Globus pallidus (tissue), 1 donor: ENCODE data around the gene PNPLA6.
A peak's percentile ranks its signal among the peaks of the same experiment; 100 is the strongest.

Source experiments
- DNase-seq: peaks from one replicate; pipeline ENCODE4 v3.0.0-alpha.2; 2015; ENCODE audit warnings: low spot score

PNPLA6 gene

GRCh38 chr19:7535047-7535997 lies at the start of gene PNPLA6:
PNPLA6 (plus strand) TSS chr19:7535717; CDS start chr19:7535789, 72 bp downstream.
- DNase-seq = peak; percentile 93

DNA sequence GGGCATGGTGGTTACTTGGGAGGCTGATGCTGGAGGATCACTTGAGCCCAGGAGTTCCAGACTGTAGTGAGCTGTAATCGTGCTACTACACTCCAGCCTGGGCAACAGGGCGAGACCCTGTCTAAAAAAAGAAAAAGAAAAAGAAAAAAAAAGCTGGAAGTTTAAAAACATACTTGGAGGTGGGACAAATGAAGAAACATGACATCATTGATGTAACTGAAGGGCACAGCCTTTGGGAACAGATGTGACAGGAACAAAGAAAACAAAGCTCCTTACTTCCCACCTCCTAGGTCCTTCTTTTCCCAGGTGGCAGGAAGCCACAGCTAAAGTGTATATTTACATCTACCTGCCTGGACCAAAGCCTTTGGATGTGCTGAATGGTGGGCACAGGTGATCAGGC lies 48.6 kb upstream of the PNPLA6 start:
- DNase-seq = no peak

- DNase-seq = peak; percentile 88
These were observed 46.7 kb upstream of the PNPLA6 start, which contains the start of gene PEX11G for GRCh38 chr19:7488736-7489353. PEX11G (minus strand) TSS chr19:7489035; CDS start chr19:7489010, 25 bp downstream.

DNA sequence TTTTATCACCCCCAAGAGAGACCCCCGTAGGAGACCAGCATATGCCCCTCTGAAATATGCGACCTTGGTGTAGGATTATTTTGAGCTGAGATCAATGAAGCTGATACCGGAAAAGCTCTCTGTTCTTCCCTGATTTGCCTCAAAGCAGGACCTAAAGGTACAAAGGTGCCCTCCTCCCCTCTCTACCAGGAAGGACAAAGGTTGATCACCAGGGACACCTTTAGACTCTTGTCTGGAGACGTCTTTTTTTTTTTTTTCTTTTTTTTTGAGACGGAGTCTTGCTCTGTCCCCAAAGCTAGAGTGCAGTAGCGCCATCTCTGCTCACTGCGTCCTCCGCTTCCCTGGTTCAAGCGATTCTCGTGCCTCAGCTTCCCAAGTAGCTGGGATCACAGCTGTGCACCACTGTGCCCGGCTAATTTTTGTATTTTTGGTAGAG lies 45.9 kb upstream of the PNPLA6 start:
- DNase-seq = no peak

GRCh38 chr19:7492142-7492541 lies 43.4 kb upstream of the PNPLA6 start:
- no peak for DNase-seq

DNA sequence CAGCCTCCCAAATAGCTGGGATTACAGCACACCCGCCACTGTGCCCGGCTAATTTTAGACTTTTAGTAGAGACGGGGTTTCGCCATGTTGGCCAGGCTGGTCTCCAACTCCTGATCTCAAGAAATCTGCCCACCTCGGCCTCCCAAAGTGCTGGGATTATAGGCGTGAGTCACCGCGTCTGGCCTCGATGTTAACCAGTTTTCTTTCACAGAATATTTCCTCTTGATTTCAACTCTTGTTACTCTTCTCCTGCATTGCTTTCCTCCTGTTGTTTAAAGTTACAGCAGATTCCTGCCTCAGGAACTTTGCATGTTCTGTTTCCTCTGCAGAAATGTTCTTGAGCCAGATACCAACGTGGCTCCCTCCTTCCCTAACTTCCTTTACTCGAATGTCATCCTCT lies 43.0 kb upstream of the PNPLA6 start:
- no peak for DNase-seq

GRCh38 chr19:7494416-7495098 lies 41.0 kb upstream of the PNPLA6 start:
- DNase-seq = peak; percentile 97

DNA sequence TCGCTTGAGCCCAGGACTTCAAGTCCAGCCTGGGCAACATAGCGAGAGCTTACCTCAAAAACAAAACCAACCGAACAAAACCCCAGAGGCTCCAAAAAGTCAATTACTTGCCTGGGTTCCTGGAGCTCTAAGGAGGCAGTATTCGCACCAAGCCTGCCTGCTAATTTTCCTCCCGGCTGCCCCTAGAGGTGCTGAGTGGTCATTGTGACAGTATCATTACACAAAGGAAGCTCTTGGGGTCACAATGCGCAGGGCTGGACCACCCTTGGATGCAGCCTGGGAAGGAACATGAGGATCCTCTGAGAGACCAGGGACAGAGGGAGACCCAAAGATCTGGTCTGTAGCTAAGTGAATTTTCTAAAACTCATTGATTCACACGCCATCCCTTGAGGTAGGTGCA lies 38.2 kb upstream of the PNPLA6 start:
- DNase-seq = no peak

GRCh38 chr19:7500811-7501450 lies 34.6 kb upstream of the PNPLA6 start:
- DNase-seq = peak; percentile 79

GRCh38 chr19:7502552-7502951 lies 33.0 kb upstream of the PNPLA6 start:
- DNase-seq = no peak

DNA sequence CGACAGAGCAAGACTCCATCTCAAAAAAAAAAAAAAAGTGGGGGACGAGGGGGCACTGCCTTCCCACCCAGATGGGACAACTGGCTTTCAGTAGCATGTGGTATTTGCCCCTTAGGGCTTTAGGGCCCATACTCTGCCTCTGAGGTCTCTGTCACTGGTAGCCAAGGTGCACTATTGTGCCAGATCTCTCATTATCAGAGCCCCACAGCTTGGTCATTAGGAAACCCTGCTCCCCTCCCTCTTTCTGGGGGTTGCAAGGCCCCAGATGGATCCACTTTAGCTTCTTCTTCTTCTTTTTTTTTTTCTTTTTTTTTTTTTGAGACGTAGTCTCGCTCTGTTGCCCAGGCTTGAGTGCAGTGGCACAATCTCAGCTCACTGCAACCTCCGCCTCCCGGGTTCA lies 30.8 kb upstream of the PNPLA6 start:
- no peak for DNase-seq

- DNase-seq = no peak
These were observed 30.2 kb upstream of the PNPLA6 start for GRCh38 chr19:7505288-7505681.

GRCh38 chr19:7505682-7506384 lies 29.7 kb upstream of the PNPLA6 start:
- DNase-seq = no peak

DNA sequence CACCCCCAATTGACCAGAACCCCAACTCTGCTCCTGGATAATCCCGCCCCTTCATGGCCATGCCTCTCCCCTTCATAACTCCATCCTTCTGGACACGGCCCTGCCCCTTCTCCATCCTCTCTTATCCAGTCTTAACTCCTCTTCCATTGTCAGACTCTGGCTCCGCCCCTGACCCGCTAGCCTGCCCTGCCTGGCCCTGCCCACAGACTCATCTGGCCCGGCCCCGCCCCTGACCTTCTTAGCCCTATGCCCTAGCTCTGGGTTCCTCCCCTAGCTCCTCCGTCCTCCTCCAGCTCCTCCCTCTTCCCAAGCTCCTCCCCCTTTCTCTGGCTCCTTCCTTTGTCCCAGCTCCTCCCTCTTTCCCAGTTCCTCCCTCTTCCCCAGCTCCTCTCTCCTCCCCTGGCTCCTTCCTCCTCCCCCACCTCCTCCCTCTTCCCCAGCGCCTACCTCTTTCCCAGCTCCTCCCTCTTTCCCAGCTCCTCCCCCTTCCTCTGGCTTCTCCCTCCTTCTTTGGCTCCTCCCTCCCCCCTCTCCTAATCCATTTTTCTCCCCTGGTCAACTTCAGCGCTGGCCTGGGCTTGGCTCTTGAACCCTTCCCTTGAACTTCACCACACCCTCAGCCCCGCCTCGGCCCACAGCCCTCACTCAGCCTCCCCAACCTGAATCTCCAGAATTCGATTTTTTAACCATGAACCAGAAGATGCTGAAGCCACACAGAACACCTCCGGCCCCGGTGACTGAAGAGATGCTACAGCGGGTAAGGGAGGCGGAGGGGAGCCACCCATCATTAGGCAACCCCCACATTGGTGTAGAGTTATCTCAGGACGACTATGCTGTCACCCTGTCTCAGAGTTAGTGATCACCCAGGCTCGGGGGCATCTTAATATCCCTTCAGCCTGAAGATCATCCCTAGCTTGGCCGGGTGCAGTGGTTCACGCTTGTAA lies 28.9 kb upstream of the PNPLA6 start:
- peak; percentile 59 for DNase-seq

DNA sequence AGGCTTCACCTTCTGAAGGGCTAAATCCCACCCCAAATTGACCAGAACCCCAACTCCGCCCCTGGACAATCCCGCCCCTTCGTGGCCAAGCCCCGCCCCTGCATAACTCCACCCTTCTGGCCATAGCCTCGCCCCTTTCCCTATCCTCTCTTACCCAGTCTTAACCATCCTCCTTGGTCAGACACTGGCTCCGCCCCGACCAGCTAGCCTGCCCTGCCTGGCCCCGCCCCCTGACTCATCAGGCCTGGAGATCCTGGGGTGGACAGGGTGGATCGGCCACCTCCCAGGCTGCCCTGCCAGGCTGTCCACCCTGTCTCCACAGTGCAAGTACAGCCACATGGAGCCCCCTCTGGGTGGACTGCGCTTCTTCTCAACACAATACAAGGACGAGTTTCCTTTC lies 27.6 kb upstream of the PNPLA6 start:
- DNase-seq = no peak

GRCh38 chr19:7509625-7510024 lies 25.9 kb upstream of the PNPLA6 start:
- DNase-seq = no peak

DNA sequence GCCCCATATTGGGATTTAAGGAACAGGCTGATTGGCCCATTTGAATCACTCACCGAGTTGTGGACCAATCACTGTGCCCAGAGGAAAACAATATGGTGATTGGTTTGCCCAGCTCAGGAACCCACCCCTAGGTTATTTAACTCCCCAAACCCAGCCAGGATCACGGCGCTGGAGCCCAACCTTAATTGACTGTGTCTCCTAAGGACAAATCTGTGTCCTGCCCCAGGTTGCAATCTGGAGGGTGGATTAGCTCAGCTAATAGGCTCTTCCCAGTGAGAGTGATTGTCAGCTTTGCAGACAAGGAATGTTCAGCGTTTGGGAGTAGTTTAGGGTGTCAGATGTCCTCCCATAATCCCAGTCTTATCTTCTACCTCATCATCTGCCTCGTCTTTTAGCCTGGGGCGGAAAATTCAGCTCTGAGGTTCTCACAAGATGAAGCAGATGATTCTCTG lies 23.1 kb upstream of the PNPLA6 start:
- no peak for DNase-seq

DNA sequence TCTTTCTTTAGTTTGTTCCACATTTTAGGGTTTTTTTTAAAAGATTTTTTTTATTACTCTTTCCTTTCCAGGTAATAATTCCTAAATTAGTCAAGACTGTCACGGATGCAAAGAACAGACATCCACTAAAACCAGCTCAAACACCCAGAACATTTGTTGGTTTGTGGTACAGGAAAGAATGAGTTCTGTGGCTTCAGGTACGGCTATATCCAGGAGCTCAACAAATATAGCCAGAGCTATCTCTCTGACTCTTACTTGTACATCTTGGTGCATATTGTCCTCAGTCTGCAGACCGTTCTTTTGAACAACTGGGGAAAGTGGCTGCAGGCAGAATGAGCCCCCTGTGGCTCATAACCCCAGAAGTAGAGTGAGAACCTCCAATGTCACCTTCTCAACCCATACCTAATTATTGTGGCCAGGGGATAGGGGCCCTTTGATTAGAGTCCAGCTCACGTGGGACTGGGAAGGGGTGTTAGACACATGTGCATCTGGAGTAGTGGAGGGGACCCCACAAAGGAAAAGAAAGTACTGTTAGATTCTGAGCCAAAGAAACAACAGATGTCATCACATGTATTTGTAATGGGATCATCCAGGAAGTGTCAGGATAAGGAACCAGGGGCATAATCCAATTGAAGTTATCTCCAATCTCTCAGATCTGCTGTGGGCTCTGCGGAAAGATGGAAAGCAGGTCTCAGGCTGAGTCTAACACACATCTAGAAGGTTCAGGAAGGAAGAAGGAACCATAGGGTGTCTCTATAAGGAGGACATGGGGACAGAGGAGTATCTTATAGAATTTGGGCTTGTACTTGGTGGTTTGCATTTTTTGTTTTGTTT lies 21.5 kb upstream of the PNPLA6 start:
- no peak for DNase-seq

DNA sequence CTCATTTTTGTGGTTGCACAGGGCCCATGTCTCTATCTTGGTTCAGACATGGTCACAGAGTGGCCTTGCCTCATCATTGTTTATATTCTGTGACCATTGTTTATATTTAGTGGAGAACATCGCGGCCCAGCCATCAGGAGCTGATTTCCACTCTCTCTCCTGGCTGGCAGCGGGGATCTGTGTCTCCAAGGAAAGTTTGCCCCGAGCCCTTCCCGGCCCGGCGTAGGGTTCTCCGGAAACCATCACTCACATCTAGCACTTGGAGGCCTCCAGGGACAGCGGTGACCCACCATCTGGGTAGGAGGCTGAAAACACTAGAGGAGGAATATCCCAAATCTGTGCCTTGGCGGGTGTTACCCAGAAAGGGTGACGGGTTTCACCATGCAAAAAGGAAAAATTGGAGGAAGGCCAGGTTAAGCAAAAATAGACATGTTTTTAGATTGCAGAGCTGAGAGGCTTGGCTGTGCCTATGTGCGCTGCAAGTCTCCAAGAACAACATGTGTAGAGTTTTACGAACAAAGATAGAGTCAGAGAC lies 20.3 kb upstream of the PNPLA6 start:
- DNase-seq = no peak
